Right atrium auricular region (tissue), 2 donors: ENCODE data around the gene TBC1D10B. TPM values are rescaled to one million over a fixed set of nuclear protein-coding genes. Genes with fewer than 3 reads are reported as not detected.
"Not testable (repeated sequence)": the region's sequence is repeated elsewhere in the genome, so short reads cannot be mapped to it uniquely, and the experiment has no call there.

Experiments
- DNase-seq: peaks from one replicate; pipeline ENCODE4 v3.0.0-alpha.2; 2019; ENCODE audit warnings: low spot score
- H3K27ac ChIP-seq, 2 donors: fragments of 200-600 bp; sonication (generic); 1 replicate in 1 of 2; 2 replicates in 1 of 2; pipeline ENCODE4 v1.5.1; 2016 to 2019
- H3K27me3 ChIP-seq, 2 donors: fragments of 200-600 bp; sonication (generic); one replicate each; pipeline versions ENCODE4 v1.5.1 to v1.6.0; 2017 to 2019
- H3K36me3 ChIP-seq: fragments of 200-600 bp; sonication (generic); one replicate; pipeline ENCODE4 v1.5.1; 2016
- H3K4me1 ChIP-seq, 2 donors: fragments of 200-600 bp; sonication (generic); one replicate each; pipeline versions ENCODE4 v1.5.1 to v1.6.0; 2017 to 2019
- H3K4me3 ChIP-seq, 2 donors: fragments of 200-600 bp; sonication (generic); 1 replicate in 1 of 2; 2 replicates in 1 of 2; pipeline ENCODE4 v1.5.1; 2017 to 2019; ENCODE audit warnings: mild to moderate bottlenecking in 1 of 2, moderate library complexity in 1 of 2
- H3K9me3 ChIP-seq, 2 donors: fragments of 200-600 bp; sonication (generic); one replicate each; pipeline ENCODE4 v1.5.1; 2019
- CTCF ChIP-seq, 2 donors: fragments of 200-600 bp; sonication (generic); IDR thresholded peaks; one replicate each; pipeline ENCODE4 v1.5.1; 2019; ENCODE audit warnings: antibody characterized with exemption in 2 of 2
- total RNA-seq, 2 donors: library from RNA; depleted of rRNA; stranded (reverse); fragments of >200 nt; gene quantifications; one replicate each; pipeline ENCODE4 v1.1.0, GENCODE V29; 2016

The TBC1D10B gene
- total RNA-seq, 2 donors from 2014 or later, result 20.0 to 22.3 TPM

DNA sequence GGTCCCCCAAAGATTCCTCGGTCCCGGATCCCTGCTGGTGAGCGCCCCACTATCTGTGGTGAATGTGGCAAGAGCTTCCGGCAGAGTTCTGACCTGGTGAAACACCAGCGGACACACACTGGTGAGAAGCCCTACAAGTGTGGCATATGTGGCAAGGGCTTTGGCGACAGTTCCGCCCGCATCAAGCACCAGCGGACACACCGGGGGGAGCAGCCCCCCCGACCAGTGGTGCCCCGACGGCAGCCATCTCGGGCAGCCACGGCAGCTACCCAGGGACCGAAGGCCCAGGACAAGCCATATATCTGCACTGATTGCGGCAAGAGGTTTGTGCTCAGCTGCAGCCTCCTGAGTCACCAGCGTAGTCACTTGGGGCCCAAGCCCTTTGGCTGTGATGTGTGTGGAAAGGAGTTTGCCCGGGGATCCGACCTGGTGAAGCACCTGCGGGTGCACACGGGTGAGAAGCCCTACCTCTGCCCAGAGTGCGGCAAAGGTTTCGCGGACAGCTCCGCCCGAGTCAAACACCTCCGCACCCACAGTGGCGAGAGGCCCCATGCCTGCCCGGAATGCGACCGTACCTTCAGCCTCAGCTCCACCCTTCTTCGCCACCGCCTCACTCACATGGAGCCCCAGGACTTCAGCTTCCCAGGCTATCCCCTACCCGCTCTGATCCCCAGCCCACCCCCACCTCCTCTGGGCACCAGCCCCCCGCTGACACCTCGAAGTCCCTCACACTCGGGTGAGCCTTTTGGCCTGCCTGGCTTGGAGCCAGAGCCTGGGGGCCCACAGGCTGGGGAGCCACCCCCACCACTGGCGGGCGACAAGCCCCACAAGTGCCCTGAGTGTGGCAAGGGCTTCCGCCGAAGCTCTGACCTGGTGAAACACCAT, 27.7 kb upstream of the TBC1D10B start:
- peaks cover 0 to 40% of the 10 kb centered on the region in 2 donors for H3K4me1 ChIP-seq
- no peak overlapping the region for H3K27ac ChIP-seq
- DNase-seq, result no peak
- H3K4me3 ChIP-seq, result no peak overlapping the region
- H3K36me3 ChIP-seq, result peaks cover 11% of the 10 kb centered on the region
- no peak for TF ChIP-seq CTCF (IDR thresholded peaks at IDR 0.05)
- no peaks in the 10 kb centered on the region for H3K27me3 ChIP-seq
- no peaks in the 10 kb centered on the region for H3K9me3 ChIP-seq

DNA sequence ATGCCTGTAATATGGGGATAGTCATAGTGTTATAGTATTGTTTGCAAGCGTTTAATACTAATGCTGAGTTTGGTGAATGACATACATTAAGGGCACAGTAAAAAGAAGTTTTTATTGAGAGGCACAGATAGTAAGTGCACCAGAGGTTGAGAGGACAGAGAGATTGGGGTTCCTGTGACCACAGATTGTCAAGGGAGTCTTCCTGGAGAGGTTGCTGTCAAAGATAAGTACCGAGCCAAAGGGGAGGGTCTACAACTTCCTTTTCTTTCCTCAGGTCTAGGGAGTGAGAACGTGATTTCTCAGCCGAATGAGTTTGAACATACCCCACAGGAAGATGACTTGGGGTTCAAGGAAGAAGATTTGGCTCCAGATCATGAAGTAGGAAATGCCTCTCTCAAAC, 26.8 kb upstream of the TBC1D10B start:
- no peak for DNase-seq
- Histone ChIP-seq H3K27me3 (no peaks in the 10 kb centered on the region), H3K4me3 (no peak overlapping the region), H3K9me3 (no peaks in the 10 kb centered on the region), H3K36me3 (peaks cover 11% of the 10 kb centered on the region), H3K4me1 (peaks cover 0 to 40% of the 10 kb centered on the region in 2 donors), H3K27ac (no peak overlapping the region)
- no peak for TF ChIP-seq CTCF (IDR thresholded peaks at IDR 0.05)

- Histone ChIP-seq H3K36me3 (peaks cover 11% of the 10 kb centered on the region), H3K4me1 (peaks cover 0 to 40% of the 10 kb centered on the region in 2 donors)
- not testable (repeated sequence) for H3K9me3 ChIP-seq, H3K4me3 ChIP-seq, DNase-seq, H3K27ac ChIP-seq, H3K27me3 ChIP-seq
Measured at GRCh38 chr16:30396627-30397026, 26.3 kb upstream of the TBC1D10B start.

DNA sequence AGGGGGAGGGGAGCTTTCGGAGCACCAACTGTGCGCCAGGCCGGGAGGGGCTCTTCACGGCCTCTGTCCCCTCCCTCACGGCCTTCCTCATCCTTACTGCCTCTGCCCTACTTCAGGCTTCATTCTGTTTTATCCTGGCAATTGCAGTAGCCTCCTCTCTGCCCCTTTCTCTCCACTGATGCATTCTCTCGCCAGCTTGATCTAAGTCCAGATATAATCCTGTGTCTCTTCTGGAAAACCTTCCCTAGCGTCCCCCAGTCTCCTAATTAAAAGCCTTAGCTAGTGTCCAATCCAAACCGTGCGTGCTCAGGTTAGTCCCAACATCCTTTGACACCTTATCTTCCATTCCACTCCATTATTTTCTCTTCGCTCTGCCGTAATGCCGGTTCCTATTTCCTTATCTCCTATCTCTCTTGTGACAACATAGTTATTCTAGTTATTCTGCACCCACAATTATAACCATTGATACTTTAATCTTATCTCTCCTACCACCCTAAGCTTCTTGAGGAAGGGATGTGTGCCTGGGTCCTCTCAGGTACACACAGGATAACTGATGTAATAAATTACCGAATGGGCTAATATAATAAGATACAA, 25.8 kb upstream of the TBC1D10B start:
- Histone ChIP-seq H3K4me3 (peak overlapping the region; percentile 83), H3K4me1 (peaks cover 0 to 38% of the 10 kb centered on the region in 2 donors), H3K27ac (peak overlapping the region; percentile 84 to 89), H3K27me3 (no peaks in the 10 kb centered on the region), H3K9me3 (no peaks in the 10 kb centered on the region), H3K36me3 (peaks cover 11% of the 10 kb centered on the region)
- DNase-seq, result no peak
- no peak for TF ChIP-seq CTCF (IDR thresholded peaks at IDR 0.05)

DNA sequence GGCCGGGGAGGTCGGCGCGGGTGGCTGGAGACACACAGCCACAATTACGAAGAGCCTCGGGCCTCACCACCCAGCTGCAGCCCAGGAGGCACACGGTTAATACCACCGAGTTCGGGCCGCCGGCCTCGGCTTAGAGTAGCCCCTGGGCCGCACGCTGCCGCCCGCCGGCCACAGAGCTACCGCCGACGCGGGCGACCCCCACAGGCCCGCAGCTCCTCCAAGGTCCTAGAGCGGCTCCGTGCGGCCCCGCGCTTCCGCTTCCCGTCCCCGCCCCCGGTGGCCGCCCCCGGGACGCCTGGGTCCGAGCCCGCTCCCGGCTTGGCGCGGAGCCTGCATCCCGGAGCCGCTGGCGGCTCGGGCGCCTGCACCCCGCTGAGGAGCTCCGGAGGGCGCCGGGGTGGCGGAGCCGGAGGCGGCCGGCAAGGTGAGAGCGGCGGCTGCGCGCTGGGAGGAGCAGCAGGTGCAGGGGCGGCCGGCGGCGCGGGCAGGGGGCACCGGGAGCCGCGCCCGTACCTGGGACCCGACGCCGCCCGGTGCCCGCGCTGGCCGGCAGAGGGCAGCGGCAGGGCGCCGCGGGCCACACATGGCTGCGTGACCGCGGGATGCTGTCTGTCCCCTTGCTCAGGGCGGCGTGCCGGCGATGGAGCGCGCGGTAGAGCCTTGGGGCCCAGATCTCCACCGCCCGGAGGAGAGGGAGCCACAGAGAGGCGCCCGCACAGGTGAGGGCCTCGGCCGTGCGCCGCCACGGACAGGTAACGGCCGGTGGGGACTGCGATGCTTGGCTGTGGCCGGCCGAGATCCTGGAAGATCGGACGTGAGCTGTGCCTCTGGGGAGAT, 25.1 kb upstream of the TBC1D10B start, which contains the start of gene ZNF48:
TSS of gene ZNF48 (plus strand) at position 266 of the 837 bp plus-strand sequence. CDS start at position 641, 375 bp downstream.
- Histone ChIP-seq H3K4me1 (peaks cover 0 to 32% of the 10 kb centered on the region in 2 donors), H3K36me3 (peaks cover 11% of the 10 kb centered on the region), H3K27ac (peak within 1 kb of the TSS; percentile 84 to 89), H3K4me3 (peak within 1 kb of the TSS; percentile 83), H3K27me3 (no peaks in the 10 kb centered on the region), H3K9me3 (no peaks in the 10 kb centered on the region)
- peak; percentile 31 to 43 for TF ChIP-seq CTCF (IDR thresholded peaks at IDR 0.05)
- DNase-seq, result peak; percentile 83
